Measurements from ENCODE around the gene KRT37.
"Not testable (repeated sequence)": the region's sequence is repeated elsewhere in the genome, so short reads cannot be mapped to it uniquely, and the experiment has no call there.

The KRT37 gene

GRCh38 chr17:41434005-41434404 lies 9.6 kb upstream of the KRT37 start:
- DNase-seq, result peak; percentile 81

- DNase-seq, result peak; percentile 32
Measured at GRCh38 chr17:41433586-41433985, 9.2 kb upstream of the KRT37 start.

- not testable (repeated sequence) for DNase-seq
Measured at GRCh38 chr17:41430376-41430775, 6.0 kb upstream of the KRT37 start.

- no peak for DNase-seq
Measured at GRCh38 chr17:41429667-41430066, 5.3 kb upstream of the KRT37 start.

GRCh38 chr17:41428591-41429291 lies 4.4 kb upstream of the KRT37 start:
- no peak for DNase-seq

- not testable (repeated sequence) for DNase-seq
Measured at GRCh38 chr17:41422586-41422985, 1.8 kb downstream of the KRT37 start.

GRCh38 chr17:41421617-41422016 lies 2.8 kb downstream of the KRT37 start:
- no peak for DNase-seq

- no peak for DNase-seq
Measured at GRCh38 chr17:41421116-41421515, 3.3 kb downstream of the KRT37 start.

GRCh38 chr17:41420134-41420533 lies 4.3 kb downstream of the KRT37 start:
- no peak for DNase-seq

GRCh38 chr17:41419716-41420115 lies 4.7 kb downstream of the KRT37 start:
- no peak for DNase-seq

- DNase-seq, result no peak
Measured at GRCh38 chr17:41418116-41418860, 6.1 kb downstream of the KRT37 start.

- peak; percentile 64 for DNase-seq
Measured at GRCh38 chr17:41417576-41418015, 6.8 kb downstream of the KRT37 start.

GRCh38 chr17:41417127-41417526 lies 7.3 kb downstream of the KRT37 start:
- no peak for DNase-seq

- DNase-seq, result no peak
Measured at GRCh38 chr17:41416479-41416878, 7.9 kb downstream of the KRT37 start.

GRCh38 chr17:41415833-41416335 lies 8.5 kb downstream of the KRT37 start:
- DNase-seq, result no peak

- peak; percentile 33 for DNase-seq
Measured at GRCh38 chr17:41415411-41415810, 9.0 kb downstream of the KRT37 start.

- no peak for DNase-seq
Measured at GRCh38 chr17:41413982-41414381, 10.4 kb downstream of the KRT37 start.

- DNase-seq, result no peak
Measured at GRCh38 chr17:41413353-41413957, 10.9 kb downstream of the KRT37 start.

- no peak for DNase-seq
Measured at GRCh38 chr17:41411072-41411840, 13.1 kb downstream of the KRT37 start.

- DNase-seq, result no peak
Measured at GRCh38 chr17:41407226-41407625, 17.2 kb downstream of the KRT37 start.

- DNase-seq, result no peak
Measured at GRCh38 chr17:41406205-41406604, 18.2 kb downstream of the KRT37 start.

GRCh38 chr17:41404024-41404671 lies 20.2 kb downstream of the KRT37 start:
- DNase-seq, result peak; percentile 81

All from NCI-H510A treated with DMSO at 0.1 percent for 48 hours (cell line).